Measurements from ENCODE around the gene RNPEPL1. TPM values are rescaled to one million over a fixed set of nuclear protein-coding genes. Genes with fewer than 3 reads are reported as not detected.

Gene RNPEPL1
- total RNA-seq, 1 experiment from 2014 or later: 22.6 TPM

GRCh38 chr2:240575101-240575965, 7.0 kb downstream of the RNPEPL1 start:
- Histone ChIP-seq H3K9me3 (no peaks in the 10 kb centered on the region), H3K36me3 (ENCODE audit: control insufficient read depth, insufficient read depth, low read length) (peaks cover 1% of the 10 kb centered on the region; the same call in 1 of the 2 replicates)
- H3K4me3 Mint-ChIP-seq (ENCODE audit: unreplicated experiment): no peak overlapping the region

GRCh38 chr2:240576036-240576435, 7.8 kb downstream of the RNPEPL1 start:
- ChIA-PET CTCF (no interaction called here), POLR2A (no interaction called here)
- Mint-ChIP-seq H3K4me3 (ENCODE audit: unreplicated experiment) (no peak overlapping the region), H3K27ac (ENCODE audit: unreplicated experiment) (no peak overlapping the region), H3K4me1 (ENCODE audit: low read depth, unreplicated experiment) (peaks cover 13% of the 10 kb centered on the region), H3K27me3 (ENCODE audit: insufficient read depth, unreplicated experiment) (no peaks in the 10 kb centered on the region), H3K36me3 (ENCODE audit: insufficient read depth, unreplicated experiment) (peaks cover 13% of the 10 kb centered on the region), H3K9me3 (ENCODE audit: unreplicated experiment) (no peaks in the 10 kb centered on the region)
- DNase-seq: no peak
- Histone ChIP-seq H3K4me1 (no peaks in the 10 kb centered on the region), H3K9me3 (no peaks in the 10 kb centered on the region), H3K4me3 (ENCODE audit: low read depth, low read length) (no peak overlapping the region), H3K36me3 (ENCODE audit: control insufficient read depth, insufficient read depth, low read length) (peaks cover 1% of the 10 kb centered on the region; the same call in 1 of the 2 replicates), H3K27me3 (replicated peaks; ENCODE audit: control insufficient read depth, insufficient read depth, low read length) (no peaks in the 10 kb centered on the region)
- intact Hi-C loops (cut with micrococcal nuclease; ENCODE audit: unreplicated experiment): no loop called here
- no TSS peak for BruUV-seq (replicated peaks)
- TF ChIP-seq CTCF (IDR thresholded peaks at IDR 0.05; ENCODE audit: insufficient read depth in 1 of 2, low read depth in 1 of 2, low read length in 1 of 2, severe bottlenecking in 1 of 2, unreplicated experiment in 1 of 2): no peak

More at GRCh38 chr2:240575101-240575965, 7.0 kb downstream of the RNPEPL1 start:
- ChIA-PET CTCF (no interaction called here), POLR2A (no interaction called here)
- Mint-ChIP-seq H3K27ac (ENCODE audit: unreplicated experiment) (no peak overlapping the region), H3K27me3 (ENCODE audit: insufficient read depth, unreplicated experiment) (no peaks in the 10 kb centered on the region), H3K4me1 (ENCODE audit: low read depth, unreplicated experiment) (peaks cover 6% of the 10 kb centered on the region), H3K36me3 (ENCODE audit: insufficient read depth, unreplicated experiment) (peaks cover 10% of the 10 kb centered on the region), H3K9me3 (ENCODE audit: unreplicated experiment) (no peaks in the 10 kb centered on the region)
- intact Hi-C loops (cut with micrococcal nuclease; ENCODE audit: unreplicated experiment): no loop called here
- H3K4me3 ChIP-seq (ENCODE audit: low read depth, low read length): no peak overlapping the region
- H3K4me1 ChIP-seq: no peaks in the 10 kb centered on the region
- DNase-seq: no peak
- TF ChIP-seq CTCF (IDR thresholded peaks at IDR 0.05; ENCODE audit: insufficient read depth in 1 of 2, low read depth in 1 of 2, low read length in 1 of 2, severe bottlenecking in 1 of 2, unreplicated experiment in 1 of 2): no peak
- no TSS peak for BruUV-seq (replicated peaks)
- H3K27me3 ChIP-seq (replicated peaks; ENCODE audit: control insufficient read depth, insufficient read depth, low read length): no peaks in the 10 kb centered on the region

- BruUV-seq (replicated peaks): no TSS peak
- Histone ChIP-seq H3K4me1 (no peaks in the 10 kb centered on the region), H3K4me3 (ENCODE audit: low read depth, low read length) (no peak overlapping the region), H3K27me3 (replicated peaks; ENCODE audit: control insufficient read depth, insufficient read depth, low read length) (no peaks in the 10 kb centered on the region), H3K9me3 (no peaks in the 10 kb centered on the region), H3K36me3 (ENCODE audit: control insufficient read depth, insufficient read depth, low read length) (peaks cover 1% of the 10 kb centered on the region; the same call in 1 of the 2 replicates)
- POLR2A ChIA-PET: no interaction called here
- H3K9me3 Mint-ChIP-seq (ENCODE audit: unreplicated experiment): no peaks in the 10 kb centered on the region
- H3K36me3 Mint-ChIP-seq (ENCODE audit: insufficient read depth, unreplicated experiment): peaks cover 13% of the 10 kb centered on the region
- intact Hi-C loops (cut with micrococcal nuclease; ENCODE audit: unreplicated experiment): no loop called here
- CTCF ChIA-PET: no interaction called here
- no peak for TF ChIP-seq CTCF (IDR thresholded peaks at IDR 0.05; ENCODE audit: insufficient read depth in 1 of 2, low read depth in 1 of 2, low read length in 1 of 2, severe bottlenecking in 1 of 2, unreplicated experiment in 1 of 2)
- no peak for DNase-seq
- H3K27ac Mint-ChIP-seq (ENCODE audit: unreplicated experiment): no peak overlapping the region
- no peaks in the 10 kb centered on the region for H3K27me3 Mint-ChIP-seq (ENCODE audit: insufficient read depth, unreplicated experiment)
- H3K4me1 Mint-ChIP-seq (ENCODE audit: low read depth, unreplicated experiment): peaks cover 13% of the 10 kb centered on the region
- H3K4me3 Mint-ChIP-seq (ENCODE audit: unreplicated experiment): no peak overlapping the region
Measured at GRCh38 chr2:240576436-240577205, 8.3 kb downstream of the RNPEPL1 start.
